Glomerular visceral epithelial cell (primary cell): ENCODE data around the gene IGFBP5.

Experiments used
- DNase-seq: peaks from one replicate; pipeline ENCODE4 v3.0.0-alpha.2; 2016; ENCODE audit errors: extremely low spot score

IGFBP5 gene

DNA sequence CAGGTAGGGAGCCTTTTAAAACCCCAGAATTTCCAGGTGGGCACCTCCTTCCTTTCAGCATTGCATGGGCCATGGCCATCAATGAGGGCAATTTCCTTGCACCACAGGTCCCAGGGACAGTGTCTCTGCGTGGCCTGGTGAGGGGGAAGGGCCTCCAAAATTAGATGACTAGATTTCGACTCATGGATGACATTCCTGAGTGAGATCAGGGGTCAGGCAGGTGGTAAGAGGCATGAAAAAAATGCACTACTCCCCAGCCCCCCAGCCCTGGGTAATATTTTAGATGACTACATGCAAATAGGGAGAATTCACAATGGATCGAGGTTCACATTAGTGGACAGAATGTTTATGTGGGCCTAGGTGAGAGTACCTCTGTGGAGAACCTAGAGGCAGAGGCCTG, 19.0 kb upstream of the IGFBP5 start:
- DNase-seq = peak; percentile 87

DNA sequence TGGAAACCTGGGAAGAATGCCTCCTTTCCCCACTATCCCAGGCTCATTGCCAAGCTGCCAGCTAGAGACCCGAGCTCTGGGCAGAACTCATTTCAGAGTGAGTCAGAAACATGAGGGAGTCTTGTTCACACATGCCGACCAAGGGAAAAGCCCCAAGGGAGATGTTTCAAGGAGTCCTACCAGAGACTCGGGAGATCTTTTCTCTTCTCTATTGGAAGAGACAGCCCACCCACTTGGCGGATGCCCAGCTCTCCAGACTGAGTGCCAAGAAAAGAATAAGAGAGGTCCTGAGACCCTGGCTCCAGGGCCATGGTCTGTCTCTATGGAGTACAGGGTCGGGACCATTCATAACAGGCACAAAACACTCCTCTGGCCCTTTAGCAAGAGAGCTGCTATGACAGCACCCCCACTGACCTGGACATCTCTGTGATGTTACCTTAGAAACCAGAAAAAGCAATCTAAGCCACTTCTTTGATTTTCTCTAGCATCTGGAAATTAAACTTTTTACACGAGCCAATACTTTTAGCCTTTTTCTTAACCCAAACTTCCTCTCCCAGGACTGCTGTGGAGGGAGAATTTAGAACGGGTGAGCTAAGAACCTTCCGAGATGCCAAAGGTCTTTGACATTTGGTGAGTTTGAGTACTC, 18.5 kb upstream of the IGFBP5 start:
- peak; percentile 96 for DNase-seq

DNA sequence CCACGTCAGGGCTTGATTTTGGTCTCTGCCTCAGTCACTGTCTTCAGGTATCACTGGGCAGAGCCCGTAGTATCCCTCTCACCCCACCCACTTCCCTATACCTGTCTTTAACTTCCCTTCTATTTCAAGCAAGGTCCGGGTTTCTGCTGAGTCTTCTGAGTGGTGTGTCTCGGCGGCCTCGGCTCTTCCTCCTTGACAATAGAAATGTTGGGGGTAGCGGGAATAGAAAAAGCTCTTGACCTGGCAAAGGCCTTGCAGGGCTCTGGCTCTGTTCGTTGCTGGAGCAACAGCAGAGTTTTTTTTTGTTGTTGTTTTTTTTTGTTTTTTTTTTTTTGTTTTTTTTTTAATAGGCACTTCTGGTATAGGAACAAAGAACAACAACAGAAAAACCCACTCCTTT, 16.0 kb upstream of the IGFBP5 start:
- no peak for DNase-seq

DNA sequence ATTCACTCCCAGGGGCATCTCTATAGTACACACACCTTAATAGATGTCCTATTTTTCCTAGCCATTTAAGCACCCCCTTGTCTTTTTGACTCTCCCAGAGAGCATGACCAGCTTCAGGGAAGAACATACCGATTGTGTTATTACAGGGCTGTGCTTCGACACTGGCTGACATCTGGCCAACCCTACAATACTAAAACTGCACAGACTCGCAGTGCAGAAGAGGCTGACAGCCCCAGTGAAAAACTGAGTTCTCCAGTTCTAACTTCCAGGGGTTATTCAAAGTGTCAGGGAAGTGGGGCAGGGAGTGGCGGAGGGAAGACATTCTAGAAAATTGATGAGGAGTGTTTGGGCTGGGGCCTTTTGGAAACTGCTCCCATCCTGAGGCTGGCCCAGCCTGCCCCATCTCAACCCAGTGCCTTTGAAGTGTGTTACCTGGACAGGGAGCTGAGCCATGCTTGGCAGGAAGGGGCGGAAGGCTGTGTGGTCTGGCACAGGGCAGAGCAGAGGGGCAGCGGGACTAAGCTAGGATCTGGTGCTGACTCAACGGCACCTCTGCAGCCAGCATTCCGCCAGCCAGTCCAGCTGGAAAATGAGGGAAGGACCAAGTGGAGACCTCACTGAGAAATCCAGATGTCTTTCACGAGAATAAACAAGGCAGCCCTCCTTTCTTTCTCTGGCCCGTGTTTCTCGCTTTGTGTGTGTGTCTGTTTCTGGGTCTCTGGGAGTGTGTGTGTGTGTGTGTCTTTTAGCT, 15.4 kb upstream of the IGFBP5 start:
- peak; percentile 89 for DNase-seq

DNA sequence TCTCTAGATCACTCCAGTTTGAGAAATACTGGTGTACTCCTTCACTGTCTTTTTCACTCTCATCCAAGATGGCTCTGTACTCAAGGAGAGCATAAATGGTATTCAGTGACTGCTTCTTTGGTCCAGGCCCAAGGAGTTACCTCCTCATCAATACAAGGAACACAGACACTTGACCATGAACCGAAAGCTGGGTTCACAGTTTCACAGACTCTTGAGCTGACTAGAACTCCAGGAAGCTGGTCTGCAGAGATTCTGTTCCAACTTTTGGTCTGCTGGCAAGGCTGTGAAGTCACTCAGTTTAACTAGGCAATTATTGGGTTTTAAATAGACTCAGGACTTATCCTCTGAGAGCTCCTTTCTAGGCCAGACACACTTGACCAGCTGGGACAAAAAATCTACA, 7.4 kb upstream of the IGFBP5 start:
- no peak for DNase-seq

DNA sequence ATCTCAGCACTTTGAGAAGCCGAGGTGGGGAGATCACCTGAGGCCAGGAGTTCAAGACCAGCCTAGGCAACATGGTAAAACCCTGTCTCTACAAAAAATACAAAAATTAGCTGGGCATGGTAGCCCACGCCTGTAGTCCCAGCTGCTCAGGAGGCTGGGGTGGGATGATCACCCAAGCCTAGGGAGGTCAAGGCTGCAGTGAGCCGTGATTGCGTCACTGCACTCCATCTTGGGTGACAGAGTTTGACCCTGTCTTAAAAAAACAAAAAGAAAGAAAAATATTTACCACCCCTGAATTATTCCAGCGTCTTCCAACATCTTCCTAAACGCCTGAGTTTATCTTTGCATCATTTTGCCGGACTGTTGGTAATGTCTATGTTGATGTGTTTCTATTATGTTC, 6.2 kb upstream of the IGFBP5 start:
- DNase-seq = no peak

DNA sequence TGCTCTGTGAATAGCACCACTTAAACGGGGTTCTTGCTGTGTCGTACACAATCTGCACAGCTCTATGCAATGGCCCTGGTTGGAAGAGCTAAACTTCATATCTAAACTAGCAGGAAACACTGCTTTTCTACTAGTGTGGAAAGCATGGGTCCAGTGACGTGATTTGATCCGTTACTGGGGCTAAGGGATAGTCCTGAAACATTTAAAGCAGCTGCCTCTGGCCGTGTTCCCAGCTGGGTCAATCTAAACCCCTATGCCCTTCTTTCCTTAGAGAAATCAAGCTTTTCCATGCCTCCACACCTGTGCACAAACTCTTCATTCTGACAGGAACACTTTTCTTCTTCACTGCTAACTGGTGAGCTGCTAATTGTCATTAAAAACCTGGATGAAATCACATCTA, 5.4 kb upstream of the IGFBP5 start:
- no peak for DNase-seq

DNA sequence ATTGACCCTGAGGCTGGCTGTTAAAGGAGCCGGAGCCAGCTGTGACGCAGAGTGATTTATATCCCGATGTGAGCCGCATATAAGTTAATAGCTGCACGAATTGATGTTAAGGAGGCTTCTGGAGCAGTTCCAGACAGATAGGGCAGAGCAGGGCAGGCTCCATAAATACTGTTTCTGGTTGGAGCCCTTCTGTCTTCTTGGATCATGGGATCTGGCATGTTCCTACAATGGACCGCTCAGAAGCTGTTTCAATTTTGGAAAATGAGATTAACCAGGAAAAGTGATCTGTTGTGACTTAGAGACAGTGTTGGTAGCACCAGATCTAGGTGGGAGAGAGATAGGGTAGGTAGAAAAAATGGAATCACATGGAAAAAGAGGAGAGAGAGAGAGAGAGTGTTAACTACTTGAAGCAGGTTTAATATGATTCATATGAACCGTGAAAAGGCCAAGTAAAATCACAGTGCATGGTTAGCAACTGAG, 4.8 kb upstream of the IGFBP5 start:
- no peak for DNase-seq

DNA sequence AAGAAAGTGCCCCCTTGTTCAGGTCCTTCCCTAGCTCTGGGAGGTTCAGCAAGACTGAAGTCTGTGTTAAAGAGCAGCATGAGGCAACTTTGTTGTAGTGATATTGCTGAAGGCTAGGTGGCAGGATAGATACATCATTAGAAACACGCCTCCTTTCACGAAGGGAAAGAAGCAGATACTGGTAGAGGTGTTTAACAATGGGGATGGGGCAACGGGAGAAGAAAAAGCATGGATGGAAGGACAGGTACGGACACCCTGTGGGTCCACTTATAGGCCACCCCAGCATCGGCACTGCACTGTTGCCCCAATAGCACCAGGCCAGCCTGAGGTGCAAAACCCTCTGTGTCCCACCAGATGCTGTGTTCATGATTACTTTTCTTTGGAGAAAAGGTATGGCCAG, 3.5 kb upstream of the IGFBP5 start:
- DNase-seq = peak; percentile 73

DNA sequence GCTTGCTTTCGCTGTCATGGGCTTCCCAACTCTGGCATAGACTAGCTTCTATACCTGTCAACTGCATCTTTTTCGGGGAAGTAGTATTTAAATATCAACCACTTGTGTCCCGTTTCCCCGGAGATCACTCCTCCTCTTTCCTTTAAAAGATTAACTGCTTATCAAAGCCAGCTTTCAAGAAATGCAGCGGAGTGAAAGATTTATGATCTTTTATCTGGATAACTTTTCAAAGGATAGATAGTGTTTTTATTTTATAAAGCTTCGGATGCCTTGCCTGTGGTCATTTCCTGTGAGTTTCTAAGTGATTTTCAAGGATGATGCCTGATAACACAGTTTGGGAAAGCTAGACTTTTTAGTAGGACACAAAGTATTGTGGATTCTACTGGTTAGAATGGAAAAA, 2.9 kb upstream of the IGFBP5 start:
- DNase-seq = no peak

DNA sequence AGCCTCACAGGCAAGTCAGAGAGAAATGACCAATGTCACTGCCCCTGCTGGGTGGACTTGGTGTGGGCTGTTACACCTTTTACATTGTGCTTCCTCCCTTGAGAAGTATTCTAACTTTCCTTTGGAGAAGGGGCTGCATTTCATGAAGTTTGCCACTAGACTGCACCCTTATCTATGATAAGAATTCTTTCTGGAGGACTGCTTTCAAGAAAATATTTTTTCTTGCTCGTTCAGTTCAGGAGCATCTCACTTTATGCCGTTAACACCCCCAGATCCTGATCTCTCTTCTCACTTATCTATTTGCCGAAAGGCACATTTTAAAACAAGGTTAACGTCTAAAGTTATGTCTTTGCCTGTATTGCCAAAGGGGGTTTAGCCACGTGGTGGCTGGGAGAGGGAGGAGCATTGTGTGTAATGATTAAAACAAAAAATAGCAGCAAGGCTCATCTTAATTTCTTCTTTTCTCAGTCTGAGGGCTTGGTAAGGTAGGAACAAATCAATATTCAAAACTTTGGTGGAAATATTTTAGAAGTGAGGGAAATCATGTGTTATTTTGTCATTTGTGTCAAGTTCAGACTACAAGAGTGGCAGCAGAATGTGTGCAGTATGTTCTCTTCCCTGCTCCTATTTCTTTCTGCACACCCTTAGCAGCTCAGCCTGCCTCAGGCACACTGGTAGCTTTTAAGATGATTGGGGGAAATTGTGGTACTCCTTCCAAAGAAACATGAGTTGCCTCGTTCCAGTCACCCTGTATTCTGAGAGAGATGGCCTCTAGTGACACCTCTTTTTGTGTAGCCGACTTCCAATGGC, 1.6 kb upstream of the IGFBP5 start:
- DNase-seq = peak; percentile 63

DNA sequence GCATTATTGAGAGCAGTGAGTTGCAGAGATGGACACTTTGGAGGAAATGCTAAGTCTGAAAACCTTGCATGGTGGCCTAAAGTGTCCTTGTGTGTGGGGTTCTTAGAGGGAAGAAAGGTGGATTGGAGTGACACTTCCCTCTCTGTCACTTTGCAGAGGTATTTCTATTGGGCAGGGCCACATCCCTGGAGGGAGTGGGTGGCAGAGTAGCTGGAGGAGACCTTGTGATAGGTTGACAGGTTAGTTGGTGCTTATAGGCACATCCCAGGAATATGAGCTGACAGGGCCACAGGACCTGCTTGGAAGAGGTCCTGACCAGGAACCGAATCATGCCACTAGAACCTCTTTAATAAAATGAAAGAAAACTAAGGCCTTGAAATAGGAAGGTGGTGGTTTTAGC, 972 bp upstream of the IGFBP5 start:
- no peak for DNase-seq

DNA sequence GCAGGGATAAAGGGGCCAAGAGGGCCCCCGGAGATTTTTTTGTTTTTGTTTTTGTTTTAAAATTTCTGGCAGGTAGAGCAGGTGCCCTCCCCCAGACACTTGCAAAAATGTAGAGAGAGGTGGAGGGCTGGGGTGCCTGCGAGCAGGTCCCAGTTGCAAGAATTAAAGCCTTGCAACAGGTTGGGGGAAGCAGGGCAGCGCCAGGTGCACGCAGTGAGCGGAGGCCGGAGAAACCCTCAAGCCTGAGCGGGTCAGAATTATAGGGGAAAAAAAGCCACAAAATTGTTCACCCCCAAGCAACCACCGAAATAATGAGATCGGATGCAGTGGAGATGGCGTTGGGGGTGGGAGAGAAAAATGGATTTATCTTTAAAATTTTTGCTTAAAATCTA, 527 bp downstream of the IGFBP5 start:
- DNase-seq = no peak

DNA sequence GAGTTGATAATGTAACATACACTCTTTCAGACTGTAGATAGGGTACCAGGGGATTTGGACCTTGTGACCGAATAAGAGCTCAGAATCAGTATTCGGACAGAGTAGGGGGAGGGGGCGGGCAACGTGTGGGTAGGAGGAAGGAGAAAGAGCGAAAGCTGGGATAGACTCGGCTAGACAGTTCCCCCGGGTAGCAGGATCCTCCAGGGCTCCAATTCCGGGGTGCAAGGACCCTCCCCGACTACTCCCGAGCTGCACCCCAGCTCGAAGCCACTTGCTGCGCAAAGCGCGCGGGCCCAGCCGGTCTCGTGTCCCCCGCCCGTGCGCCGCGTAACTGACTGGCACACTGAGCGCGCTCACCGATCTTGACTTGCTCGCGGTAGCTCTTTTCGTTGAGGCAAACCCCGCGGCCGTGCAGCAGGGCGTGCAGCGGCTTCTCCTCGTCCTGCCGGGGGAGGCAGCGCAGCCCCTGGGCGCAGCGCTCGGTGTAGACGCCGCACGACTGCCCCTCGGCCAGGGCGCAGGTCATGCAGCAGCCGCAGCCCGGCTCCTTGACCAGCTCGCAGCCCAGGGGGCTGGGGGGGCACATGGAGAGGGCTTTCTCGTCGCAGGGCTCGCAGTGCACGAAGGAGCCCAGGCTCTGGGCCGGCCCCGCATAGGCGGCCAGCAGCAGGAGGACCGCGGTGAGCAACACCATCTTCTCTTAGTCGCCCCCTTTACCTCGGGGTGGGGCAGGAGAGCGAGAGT, 1.1 kb downstream of the IGFBP5 start:
- peak; percentile 57 for DNase-seq

DNA sequence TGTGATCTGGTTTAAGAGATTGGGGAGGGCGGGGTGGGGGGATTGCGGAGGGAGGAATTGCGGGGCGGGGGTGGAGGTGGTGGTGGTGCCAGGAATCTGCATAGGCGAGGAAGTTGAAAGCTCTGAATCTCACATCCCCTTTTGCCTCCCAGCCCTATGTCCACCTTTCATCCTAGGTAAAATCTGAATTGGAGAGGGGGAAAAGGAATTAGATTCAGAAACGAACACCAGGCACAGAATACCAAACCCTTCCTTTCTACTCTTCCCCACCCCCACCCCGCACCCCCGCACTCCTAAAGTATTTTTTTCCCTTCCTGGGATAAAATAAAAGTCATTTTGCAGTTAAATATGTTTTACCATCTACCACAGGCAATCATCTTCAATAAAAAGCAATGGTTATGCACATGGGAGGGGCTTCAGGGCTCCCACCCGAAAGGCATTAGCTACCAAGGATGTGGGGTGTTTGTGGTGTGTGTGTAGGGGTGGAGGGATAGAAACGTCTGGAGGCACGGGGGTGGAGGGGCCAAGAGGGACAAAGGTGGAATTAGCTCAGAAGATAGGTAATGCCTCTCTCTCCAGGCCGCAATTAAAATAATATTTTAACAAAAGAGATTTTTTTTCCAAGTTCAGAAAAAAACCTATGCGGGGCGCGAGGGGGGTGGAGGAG, 1.8 kb downstream of the IGFBP5 start:
- DNase-seq = no peak

DNA sequence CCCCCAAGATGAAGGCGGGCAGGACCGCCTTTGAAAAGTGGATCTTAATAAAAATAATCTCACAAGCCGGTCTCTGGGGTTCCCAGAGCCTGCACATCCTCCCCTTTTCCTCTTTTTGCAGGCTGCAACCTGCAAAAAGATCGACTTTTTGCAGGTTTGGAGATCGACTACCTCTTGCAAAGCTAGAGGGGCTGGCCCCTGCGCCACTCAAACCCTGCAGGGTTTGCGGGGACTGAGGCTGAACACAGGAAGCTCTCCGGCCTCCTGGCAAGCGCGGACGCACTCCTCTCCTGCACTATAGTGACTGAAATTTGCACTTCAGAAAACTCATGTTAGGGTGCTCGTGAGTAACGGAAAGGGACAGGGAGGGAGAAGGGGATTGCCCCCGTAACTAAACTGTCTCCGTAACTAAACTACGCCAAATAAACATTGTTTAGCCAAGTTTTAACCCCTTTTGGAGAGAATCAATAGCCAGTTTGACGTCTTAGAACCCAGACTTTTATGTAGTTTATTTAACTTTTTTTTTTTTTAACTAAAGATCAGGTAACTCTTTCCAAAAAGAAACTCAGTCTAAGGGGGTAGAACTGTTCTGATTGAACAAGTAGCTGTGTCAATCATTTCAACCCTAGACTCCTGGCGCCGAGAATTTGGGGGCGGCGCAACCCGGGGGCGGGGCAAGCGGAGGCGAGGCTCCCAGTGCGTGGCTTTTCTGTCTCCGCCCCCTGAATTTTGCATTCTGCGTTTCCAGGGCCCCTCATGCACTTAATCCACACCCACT, 2.5 kb downstream of the IGFBP5 start:
- DNase-seq = peak; percentile 82

DNA sequence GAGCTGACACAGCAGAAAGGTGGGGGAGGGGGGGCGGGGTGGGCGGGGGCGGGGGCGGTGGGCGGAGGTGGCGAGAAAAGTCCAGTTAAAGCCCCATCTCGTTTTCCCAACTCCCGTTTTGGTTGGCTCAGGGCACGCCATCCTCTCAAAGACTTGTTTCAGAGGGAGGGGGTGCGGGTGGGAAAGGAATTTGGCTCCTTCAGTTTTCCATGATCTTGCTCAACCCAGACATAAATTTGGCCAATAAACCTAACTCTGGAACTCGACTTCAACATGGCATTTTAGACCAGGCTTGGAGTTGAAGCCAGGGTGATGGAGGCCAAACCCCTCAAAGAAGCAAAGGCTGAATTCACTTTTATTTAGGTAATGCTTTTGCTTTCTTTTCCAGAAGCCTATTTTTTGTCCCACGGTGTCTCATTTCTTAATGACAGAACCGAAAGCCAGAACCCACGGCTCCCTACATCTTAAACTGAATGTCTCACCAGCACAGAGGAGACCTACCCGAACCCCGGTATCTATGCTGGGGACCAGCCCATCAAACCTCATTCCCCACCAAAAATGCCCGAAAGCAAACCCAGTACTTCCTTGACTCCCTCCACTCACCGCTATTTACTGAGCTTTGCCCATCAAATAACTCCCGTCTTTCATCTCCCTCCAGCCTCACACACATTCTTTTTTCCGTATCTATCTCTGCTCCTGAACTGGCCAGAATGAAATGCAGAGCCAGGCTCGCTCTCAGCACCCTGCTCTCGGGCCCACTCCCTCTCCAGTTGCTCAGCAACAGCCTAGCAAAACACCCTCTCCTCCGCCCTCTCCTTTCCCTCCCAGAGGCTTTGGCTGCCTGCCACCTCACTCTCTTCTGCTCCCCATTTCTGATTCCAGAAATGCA, 4.3 kb downstream of the IGFBP5 start:
- peak; percentile 84 for DNase-seq

DNA sequence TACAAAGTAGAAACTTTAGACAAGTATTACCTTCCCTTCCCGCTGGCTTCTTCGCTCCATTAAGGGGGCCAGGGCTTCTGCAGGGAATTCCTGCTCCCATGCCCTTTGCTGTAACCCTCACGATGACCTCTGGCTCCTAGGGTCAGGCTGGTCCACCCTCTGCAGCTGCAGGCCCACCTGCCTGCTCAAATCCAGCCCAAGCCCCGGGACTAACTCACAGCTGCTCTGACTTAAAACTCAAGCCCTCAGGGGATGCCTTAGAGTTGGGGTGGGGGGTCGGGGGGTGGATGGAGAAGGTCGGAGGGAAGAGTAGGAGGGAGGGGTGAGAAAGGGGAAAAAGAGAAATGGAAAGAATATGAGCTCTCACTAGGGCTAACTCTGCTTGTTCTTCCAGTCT, 4.9 kb downstream of the IGFBP5 start:
- DNase-seq = no peak

DNA sequence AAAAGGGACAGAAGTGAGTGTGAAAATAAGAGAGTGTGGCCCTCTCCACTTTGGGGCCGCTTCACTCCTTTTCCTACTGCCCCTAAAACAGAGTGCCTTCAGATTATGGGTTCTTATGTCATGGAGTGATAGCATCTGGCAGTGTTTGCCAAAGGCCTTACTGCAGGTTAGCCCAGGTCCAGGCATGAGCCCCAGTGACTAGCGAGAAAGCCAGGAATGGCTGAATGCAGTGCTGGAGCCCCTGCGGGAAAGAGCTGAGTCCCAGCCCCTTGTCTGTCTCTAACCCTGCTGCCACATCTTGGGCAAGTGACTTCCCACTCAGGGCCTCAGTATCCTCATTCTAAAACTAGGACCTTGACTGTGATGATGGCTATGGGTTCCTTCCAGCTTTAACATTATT, 6.0 kb downstream of the IGFBP5 start:
- DNase-seq = no peak
